NCI-H345 treated with DMSO at 0.1 percent for 48 hours (cell line): ENCODE measurements around the gene EGLN2.
A peak's percentile ranks its signal among the peaks of the same experiment; 100 is the strongest.
"Not testable (repeated sequence)": the region's sequence is repeated elsewhere in the genome, so short reads cannot be mapped to it uniquely, and the experiment has no call there.

ENCODE experiments used
- DNase-seq: peaks from one replicate; lab custom pipeline; 2025; ENCODE audit not compliant: unreplicated experiment; lab: John Stamatoyannopoulos, UW

EGLN2 gene

DNA sequence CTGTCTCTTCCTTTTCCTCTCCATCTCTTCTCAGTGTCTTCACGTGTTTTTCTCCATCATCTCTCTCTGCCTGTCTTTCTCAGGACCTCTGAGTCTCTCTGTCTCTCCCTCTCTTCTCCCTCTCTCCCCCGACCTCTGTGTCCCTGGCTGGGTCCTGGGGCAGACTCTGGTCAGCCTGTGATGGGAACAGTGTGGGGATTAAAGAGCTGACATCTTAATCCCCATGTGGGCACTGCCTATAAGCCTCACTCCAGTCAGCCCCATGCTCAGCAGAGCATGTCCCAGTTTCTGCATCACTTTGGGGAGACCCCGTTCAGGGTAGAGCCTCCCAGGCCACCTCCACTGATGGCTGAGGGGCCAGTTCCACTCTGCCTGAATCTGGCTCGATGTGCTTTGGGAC lies 16.2 kb downstream of the EGLN2 start:
- DNase-seq, result no peak

DNA sequence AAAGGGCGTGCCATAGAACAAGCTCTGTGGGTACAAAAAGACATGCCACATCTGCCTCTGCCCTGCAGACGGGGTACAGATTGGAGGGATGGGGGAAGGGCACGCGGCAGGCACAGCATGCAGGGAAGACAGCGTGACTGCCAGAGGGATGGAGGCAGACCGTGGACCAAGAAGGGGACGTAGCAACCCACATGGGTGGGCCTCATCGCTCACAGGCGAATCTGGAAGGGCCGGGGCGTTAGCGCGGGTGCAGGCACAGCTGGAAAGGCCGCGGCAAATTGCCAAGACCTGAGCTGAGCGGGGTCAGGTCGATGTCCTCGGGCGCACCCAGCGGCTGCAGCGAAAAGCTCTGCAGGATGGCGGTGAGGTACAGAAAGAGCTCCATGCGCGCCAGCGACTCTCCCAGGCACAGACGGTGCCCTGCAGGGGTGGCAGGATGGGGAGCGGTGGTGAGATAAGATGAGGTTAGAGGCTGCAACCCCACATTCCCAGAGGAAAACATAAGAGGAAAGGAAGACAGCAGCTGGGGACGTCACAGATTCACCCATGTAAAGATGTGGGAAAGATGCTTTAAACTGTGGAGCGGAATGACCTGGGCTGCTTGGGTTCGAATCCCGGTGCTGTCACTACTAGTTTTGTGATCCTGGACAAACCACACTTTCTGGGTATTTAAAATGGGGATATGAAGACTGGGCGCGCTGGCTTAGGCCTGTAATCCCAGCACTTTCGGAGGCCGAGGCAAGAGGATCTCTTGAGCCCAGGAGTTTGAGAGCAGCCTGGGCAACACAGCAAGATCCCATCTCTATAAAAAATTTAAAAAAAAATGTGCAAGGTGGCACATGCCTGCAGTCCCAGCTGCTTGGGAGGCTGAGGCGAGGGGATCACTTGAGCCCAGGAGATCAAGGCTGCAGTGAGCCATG lies 19.7 kb downstream of the EGLN2 start:
- DNase-seq, result peak; percentile 65

DNA sequence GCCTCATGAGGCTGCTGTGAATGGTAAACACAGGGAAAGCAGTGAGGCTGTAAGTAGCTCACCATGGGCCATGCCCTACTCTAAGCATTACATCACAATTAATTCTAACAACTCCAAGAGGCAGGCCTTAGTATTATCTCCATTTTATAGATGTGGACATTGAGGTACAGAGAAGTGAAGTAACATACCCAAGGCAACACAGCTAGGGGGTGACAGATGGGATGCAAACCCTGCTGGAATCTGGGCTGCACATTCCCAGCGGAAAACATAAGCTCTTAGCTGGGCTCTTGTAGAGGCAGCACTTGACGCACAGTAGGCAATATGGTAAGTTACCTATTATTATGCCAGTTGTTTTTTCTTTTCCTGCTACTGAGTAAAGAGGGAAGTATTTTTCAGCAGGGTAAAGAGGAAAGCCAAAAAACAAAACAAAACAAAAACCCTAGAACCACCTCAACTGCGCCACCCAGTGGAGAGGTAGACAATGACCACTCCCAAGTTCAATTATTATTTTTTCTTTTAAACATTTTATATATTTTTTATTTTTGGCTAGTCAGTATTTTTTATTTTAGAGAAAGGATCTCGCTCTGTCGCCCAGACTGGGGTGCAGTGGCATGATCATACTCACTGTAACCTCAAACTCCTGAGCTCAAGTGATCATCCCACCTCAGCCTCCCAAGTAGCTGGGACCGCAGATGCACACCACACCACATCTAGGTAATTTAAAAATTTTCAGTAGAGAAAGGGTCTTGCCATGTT lies 20.7 kb downstream of the EGLN2 start:
- DNase-seq, result peak; percentile 39

DNA sequence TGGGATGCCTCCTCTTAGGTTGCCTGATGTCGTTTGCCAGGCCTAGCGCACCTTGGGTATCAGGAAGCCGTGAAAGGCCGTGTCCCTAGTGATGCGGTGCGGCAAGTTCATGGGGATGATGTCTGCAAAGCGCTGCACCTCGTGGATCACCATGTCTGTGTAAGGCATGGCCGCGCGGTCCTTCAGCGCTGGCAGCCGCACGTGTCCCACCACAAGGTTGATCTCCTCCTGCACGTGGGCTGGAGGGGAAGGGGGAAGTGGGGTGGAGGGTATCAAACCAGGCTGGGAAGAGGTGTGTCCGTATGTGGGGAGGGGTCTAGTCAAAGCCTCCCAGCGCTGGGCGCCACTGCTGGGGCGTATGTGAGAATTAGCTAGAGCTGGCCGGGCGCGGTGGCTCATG lies 23.2 kb downstream of the EGLN2 start:
- no peak for DNase-seq

DNA sequence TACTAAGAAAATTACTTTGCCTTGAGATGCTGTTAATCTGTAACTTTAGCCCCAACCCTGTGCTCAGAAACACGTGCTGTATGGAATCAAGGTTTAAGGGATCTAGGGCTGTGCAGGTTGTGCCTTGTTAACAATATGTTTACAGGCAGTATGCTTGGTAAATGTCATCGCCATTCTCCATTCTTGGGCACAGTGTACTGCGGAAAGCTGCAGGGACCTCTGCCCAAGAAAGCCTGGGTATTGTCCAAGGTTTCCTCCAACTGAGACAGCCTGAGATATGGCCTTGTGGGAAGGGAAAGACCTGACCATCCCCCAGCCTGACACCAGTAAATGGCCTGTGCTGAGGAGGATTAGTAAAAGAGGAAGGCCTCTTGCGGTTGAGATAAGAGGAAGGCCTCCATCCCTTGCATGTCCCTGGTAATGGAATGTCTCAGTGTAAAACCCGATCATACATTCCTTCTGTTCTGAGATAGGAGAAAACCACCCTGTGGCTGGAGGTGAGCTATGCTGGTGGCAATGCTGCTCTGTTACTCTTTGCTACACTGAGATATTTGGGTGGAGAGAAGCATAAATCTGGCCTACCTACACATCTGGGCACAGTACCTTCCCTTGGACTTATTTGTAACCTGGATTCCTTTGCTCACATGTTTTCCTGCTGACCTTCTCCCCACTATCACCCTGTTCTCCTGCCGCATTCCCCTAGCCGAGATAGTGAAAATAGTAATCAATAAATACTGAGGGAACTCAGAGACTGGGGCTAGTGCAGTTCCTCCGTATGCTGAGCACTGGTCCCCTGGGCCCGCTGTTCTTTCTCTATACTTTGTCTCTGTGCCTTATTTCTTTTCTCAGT lies 23.9 kb downstream of the EGLN2 start:
- not testable (repeated sequence) for DNase-seq

DNA sequence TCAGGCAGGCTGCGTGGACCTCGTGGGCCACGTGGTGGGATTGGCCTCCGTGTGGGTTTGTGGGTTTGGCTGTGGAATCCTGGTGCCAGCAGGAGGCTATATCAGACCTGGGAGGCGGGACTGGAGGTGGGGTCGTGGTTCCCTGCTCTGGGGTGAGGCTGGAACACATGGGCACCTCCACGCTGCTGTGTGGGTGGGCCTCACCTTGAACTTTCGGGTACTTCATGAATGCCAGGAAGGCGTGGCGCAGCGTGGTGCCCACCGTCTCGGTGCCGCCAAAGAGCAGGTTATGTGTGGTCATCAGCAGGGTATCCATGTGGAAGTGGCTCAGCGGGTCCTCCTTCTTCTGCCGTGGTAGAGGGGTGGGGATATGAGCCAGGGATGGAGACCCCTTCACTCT lies 25.9 kb downstream of the EGLN2 start:
- not testable (repeated sequence) for DNase-seq

DNA sequence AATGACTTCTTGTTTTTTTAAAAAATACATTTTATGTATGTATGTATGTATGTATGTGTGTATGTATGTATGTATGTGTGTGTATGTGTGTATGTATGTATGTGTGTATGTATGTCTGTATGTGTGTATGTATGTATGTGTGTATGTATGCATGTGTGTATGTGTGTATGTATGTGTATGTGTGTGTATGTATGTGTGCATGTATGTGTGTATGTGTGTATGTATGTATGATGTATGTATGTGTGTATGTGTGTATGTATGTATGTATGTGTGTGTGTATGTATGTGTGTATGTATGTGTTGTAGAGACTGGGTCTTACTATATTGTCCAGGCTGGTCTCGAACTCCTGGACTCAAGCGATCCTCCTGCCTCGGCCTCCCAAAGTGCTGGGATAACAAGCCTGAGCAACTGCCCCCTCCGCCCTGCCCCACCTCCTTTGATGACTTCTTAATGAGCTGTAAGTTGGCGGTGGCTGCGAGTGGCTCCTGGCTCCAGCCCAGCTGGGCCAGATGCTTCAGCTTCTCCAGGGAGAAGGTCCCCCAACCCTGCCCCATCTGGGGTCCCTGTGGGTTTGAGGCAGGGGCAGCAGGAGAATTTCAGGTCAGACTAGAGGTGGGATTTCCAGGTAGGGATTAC lies 26.6 kb downstream of the EGLN2 start:
- not testable (repeated sequence) for DNase-seq

DNA sequence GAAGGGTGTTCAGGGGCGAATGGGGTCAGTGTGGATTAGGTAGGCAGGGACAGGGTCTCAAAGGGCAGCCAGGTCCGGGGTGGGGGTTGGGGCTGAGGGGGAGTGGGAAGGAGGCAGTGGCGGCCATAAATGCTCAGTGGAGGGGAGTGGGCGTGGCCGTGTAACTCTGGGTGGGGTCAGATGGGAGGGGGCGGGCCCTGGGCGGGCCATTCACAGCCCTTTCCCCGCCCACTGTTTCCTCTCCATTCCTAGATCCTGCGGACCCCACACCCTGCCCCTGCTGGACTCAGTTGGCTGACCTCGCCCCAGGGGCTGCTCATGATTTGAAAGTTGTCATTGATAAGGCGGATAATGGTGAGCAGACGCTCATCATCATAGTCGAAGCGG lies 27.3 kb downstream of the EGLN2 start:
- DNase-seq, result not testable (repeated sequence)

DNA sequence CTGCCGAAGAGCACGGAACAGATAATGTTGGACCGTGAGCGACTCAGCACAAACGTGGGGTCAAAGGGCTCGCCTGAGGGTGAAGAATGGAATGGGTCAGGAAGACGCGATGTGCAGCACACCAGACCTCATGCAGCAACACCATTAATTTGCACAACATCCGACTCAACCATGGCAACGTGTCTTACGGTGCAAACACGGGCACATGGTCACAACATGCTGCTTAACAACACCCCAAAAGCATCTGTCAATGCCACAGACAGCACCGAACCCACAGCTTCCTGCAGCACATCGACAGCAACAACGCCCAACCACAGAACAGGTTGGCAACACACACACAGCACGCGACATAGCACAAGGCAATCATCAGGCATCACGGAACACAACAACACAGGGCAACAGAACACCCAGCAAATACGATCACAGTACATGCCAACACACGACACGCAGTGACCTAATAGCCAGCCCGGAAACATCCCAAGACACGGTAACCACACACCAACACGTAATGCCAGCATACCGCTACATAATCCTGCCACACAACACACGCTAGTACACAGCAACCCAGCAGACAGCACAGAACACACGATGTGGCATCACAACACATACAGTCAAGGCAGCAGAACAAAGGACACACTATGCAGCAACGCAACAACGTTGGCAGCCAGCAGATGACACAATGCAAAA lies 27.9 kb downstream of the EGLN2 start:
- not testable (repeated sequence) for DNase-seq

DNA sequence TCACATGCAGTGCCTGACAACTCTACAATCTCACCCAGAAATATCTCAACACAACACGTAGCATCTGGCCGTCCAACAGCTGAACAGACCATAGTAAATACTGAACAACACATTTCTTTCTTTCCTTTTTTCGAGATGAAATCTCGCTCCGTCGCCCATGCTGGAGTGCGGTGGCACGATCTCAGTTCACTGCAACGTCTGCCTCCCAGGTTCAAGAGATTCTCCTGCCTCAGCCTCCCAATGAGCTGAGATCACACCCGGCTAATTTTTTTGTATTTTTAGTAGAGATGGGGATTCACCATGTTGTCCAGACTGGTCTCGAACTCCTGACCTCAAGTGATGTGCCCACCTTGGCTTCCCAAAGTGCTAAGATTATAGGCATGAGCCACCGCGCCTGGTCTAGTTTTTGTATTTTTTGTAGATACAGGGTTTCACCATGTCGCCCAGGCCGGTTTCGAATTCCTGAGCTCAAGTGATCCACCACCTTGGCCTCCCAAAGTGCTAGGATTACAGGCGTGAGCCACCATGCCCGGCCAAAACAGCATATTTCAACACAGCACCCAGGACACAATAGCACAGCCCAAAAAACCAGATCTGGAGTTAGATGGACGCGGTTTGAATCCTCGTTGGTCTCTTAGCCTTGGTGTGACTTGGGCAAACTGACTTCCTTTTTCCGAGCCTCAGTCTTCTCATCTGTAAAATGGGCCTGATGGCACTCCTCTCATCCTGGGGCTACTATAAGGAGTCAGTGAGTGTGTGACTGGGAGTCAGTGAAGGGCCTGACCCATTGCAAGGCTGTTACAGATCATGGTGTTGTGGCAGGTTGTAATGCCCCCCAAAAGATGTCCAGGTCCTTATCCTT lies 28.6 kb downstream of the EGLN2 start:
- no peak for DNase-seq

DNA sequence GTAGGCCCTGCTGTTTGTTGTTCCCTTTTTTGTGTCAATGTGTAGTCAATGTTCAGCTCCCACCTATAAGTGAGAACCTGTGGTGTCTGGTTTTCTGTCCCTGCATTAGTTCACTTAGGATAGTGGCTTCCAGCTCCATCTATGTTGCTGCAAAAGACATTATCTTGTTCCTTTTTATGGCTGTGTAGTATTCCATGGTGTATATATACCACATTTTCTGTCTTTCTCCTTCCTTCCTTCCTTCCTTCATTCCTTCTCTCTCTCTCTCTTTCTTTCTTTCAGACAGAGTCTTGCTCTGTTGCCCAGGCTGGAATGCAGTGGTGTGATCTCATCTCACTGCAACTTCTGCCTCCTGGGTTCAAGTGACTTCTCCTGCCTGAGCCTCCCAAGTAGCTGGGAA lies 30.2 kb downstream of the EGLN2 start:
- DNase-seq, result no peak

DNA sequence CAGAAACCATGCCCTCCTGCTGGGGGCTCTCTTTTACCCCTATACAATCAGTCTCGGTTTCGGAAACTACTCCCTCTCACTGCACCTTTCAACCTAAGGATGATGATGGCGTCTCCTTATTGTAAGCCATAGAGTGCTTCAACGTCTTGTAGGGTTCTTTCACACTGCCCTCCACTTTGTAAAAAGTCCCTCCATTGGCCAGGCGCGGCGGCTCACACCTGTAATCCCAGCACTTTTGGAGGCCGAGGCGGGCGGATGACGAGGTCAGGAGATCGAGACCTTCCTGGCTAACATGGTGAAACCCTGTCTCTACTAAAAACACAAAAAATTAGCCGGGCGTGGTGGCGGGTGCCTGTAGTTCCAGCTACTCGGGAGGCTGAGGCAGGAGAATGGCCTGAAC lies 31.8 kb downstream of the EGLN2 start:
- not testable (repeated sequence) for DNase-seq

DNA sequence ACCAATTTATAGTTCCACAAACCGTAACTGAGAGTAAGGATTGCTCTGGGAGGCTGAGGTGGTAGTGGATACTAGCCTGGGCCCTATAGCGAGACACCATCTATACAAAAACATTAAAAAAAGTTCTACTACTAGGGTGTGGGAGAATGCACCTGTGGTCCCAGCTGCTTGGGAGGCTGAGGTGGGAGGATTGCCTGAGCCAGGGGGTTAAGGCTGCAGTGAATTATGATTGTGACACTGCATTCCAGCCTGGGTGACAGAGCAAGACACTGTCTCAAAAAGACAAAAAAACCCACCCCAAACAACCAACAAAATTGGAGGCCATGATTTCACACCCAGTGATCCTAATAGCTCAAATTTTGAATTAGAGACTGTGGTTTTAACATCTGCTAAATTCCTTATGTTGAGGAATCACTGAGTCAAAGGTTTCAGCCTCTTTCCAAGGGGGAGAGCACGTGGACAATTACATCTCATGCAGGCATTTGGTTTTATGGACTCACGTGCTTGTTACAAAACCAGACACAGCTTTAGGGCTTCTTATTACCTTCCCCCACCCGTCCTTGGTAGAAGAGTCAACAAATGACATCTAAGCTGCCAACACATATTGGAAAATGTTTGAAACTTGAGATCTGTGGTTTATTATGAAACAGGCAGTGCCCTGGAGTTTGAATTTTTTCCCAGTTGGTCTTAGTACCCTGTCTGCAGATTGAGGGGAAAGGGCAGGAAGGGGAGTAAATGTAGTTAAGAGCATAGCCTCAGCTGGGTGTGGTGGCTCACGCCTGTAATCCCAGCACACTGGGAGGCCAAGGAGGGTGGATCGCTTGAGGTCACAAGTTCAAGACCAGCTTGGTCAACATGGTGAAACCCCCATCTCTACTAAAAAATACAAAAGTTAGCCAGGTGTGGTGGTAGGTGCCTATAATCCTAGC lies 32.8 kb downstream of the EGLN2 start:
- DNase-seq, result no peak

DNA sequence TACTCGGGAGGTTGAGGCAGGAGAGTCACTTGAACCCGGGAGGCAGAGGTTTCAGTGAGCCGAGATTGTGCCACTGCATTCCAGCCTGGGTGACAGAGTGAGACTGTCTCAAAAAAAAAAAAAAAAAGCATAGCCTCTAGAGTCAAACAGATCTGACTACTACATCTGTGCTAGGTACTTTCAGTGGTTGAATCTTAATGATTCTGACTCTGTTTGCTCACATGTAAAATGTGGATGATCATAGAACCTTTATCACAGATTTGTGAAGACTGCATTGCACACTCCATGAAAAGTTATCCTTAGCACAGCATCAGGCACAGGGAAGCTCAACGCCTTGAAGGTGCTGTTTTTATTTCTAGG lies 33.4 kb downstream of the EGLN2 start:
- DNase-seq, result not testable (repeated sequence)

DNA sequence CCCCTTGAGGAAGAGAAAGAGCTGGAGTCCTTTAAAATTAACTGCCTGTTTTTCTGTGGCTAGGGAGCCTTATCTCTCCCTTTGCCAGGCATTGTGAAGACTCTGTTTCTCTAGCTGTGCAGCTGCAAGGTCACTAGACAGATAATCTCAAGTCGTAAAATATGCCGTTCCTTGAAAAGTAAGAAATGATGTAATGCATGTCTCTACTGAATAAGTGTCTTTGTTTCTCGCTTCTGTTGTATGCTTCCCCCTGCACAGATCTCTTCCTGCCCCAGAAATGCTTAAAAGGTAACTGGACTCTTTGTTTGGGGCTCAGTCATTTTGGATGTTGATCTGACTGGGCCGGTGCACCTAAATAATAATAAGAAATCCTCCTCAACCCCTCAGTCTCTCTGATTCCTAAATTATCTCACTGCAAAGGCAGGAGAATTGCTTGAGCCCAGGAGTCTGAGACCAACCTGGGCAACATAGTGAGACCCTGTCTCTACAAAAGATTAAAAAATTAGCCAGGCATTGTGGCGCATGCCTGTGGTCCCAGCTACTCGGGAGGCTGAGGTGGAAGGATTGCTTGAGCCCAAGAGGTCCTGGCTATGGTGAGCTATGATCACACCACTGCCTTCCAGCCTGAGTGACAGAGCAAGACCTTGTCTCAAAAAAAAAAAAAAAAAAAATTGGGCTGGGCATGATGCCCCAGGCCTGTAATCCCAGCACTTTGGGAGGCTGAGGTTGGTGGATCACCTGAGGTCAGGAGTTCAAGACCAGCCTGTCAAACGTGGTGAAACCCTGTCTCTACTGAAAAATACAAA lies 34.9 kb downstream of the EGLN2 start:
- not testable (repeated sequence) for DNase-seq

DNA sequence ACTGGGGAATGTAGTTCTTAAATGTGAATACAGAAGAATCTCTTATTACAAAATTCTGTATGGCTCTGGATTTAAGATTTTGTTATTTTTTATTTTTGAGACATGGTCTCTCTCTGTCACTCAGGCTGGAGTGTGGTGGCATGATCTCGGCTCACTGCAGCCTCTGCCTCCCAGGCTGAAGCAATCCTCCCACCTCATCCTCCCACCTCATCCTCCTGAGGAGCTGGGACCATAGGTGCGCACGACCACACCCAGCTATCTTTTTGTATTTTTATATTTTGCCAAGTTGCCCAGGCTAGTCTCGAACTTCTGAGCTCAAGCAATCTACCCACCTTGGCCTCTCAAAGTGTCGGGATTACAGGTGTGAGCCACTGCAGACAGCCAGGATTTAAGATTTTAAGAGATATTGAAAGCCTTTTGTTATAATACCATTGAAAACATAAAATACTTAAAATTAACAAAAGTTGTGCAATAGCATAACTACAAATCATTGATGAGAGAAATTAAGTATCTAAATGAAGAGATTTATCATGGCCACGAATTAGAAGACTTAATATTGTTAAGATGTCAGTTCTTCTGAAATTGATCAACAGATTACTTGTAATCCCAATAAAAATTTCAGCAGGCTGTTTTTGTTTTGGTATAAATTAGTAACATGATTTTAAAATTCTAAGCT lies 37.9 kb downstream of the EGLN2 start:
- DNase-seq, result no peak

DNA sequence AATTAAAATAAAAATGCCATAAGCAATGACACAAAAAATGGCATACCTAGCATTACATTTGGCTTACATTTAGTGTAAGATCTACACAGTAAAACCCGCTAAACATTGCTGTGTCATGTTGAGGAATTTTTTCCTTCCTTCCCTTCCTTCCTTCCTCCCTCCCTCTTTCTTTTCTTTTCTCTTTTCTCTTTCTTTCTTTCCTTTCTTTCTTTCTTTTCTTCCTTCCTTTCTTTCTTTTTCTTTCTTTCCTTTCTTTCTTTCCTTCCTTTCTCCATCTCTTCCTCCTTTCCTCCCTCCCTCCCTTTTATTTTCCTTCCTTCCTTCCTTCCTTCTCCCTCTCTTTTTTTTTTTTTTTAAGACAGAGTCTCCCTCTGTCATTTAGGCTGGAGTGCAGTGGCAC lies 39.5 kb downstream of the EGLN2 start:
- DNase-seq, result not testable (repeated sequence)
